NB4 (cell line): ENCODE measurements around the gene CALR3.

Source experiments
- MYC ChIP-seq: IDR thresholded peaks from 2 replicates; pipeline ENCODE4 v1.6.1; 2011; ENCODE audit warnings: low read depth, low read length
- POLR2A ChIP-seq: IDR thresholded peaks from 2 replicates; pipeline ENCODE4 v1.6.1; 2011; ENCODE audit warnings: mild to moderate bottlenecking; ENCODE audit not compliant: insufficient read length; ENCODE audit errors: extremely low read depth
- TF ChIP-seq, protein P1 (sequence below): IDR thresholded peaks from one replicate; pipeline ENCODE4 v1.5.1; 2012; ENCODE audit warnings: low read depth, low read length
- TF ChIP-seq, protein P2 (sequence below): IDR thresholded peaks from 2 replicates; pipeline ENCODE4 v1.6.1; 2011; ENCODE audit warnings: low read depth, low read length

DNA sequence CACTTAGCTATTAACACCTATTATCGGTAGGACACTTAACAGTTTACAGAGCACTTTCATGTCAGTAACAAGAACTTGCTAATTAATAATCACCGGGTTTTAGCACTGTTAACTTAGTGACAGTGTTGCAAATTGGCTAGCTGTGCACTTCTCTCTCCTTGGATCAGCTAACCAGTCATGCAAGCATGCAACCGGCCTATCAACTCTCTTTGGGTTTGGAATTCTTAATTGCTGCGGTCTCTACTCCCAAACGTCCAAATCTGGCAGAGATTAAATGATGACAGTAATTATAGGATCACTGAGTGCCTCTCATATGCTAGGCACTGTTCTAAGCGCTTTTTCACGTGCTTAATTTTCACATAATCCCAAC, 25.4 kb downstream of the CALR3 start:
- TF ChIP-seq, protein P1, sequence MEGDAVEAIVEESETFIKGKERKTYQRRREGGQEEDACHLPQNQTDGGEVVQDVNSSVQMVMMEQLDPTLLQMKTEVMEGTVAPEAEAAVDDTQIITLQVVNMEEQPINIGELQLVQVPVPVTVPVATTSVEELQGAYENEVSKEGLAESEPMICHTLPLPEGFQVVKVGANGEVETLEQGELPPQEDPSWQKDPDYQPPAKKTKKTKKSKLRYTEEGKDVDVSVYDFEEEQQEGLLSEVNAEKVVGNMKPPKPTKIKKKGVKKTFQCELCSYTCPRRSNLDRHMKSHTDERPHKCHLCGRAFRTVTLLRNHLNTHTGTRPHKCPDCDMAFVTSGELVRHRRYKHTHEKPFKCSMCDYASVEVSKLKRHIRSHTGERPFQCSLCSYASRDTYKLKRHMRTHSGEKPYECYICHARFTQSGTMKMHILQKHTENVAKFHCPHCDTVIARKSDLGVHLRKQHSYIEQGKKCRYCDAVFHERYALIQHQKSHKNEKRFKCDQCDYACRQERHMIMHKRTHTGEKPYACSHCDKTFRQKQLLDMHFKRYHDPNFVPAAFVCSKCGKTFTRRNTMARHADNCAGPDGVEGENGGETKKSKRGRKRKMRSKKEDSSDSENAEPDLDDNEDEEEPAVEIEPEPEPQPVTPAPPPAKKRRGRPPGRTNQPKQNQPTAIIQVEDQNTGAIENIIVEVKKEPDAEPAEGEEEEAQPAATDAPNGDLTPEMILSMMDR, result no peak
- TF ChIP-seq, protein P2, sequence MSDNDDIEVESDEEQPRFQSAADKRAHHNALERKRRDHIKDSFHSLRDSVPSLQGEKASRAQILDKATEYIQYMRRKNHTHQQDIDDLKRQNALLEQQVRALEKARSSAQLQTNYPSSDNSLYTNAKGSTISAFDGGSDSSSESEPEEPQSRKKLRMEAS, result no peak
- no peak for TF ChIP-seq POLR2A
- TF ChIP-seq MYC, result no peak
